Osteoblast (primary cell): ENCODE measurements around the gene ZNF575. TPM values are rescaled to one million over a fixed set of nuclear protein-coding genes. Genes with fewer than 3 reads are reported as not detected.
A peak's percentile ranks its signal among the peaks of the same experiment; 100 is the strongest.

Experiments
- DNase-seq: peaks from one replicate; pipeline ENCODE4 v3.0.0; 2011; ENCODE audit warnings: low spot score, mixed read lengths; ENCODE audit not compliant: insufficient read length; ENCODE audit errors: missing footprints
- H2AFZ ChIP-seq: 2 replicates; pipeline ENCODE4 v1.6.0; 2011; ENCODE audit warnings: mild to moderate bottlenecking, low read length
- H3K27ac ChIP-seq: 2 replicates; pipeline ENCODE4 v1.5.1; 2011; ENCODE audit warnings: mild to moderate bottlenecking, low read depth, low read length, moderate library complexity
- H3K27me3 ChIP-seq: 2 replicates; pipeline ENCODE4 v1.6.0; 2012; ENCODE audit warnings: mild to moderate bottlenecking, control low read depth, inconsistent platforms, low read length, moderate library complexity; ENCODE audit not compliant: insufficient read depth
- H3K36me3 ChIP-seq: 2 replicates; pipeline ENCODE4 v1.5.1; 2011; ENCODE audit warnings: mild to moderate bottlenecking, low read length, control low read depth, moderate library complexity; ENCODE audit not compliant: insufficient read depth
- H3K4me1 ChIP-seq: 2 replicates; pipeline ENCODE4 v1.5.1; 2011; ENCODE audit warnings: mild to moderate bottlenecking, low read length, control low read depth, moderate library complexity; ENCODE audit not compliant: insufficient read depth
- H3K4me2 ChIP-seq: 2 replicates; pipeline ENCODE4 v1.6.0; 2011; ENCODE audit warnings: mild to moderate bottlenecking, low read length; ENCODE audit not compliant: insufficient read depth
- H3K4me3 ChIP-seq: fragments of 200-600 bp; sonication (generic); 3 replicates; pipeline ENCODE4 v1.5.1; 2012; ENCODE audit warnings: mild to moderate bottlenecking, low read length, inconsistent platforms; ENCODE audit not compliant: insufficient read depth
- H3K79me2 ChIP-seq: 2 replicates; pipeline ENCODE4 v1.6.0; 2012; ENCODE audit warnings: mild to moderate bottlenecking, low read length, control low read depth, inconsistent platforms; ENCODE audit not compliant: insufficient read depth
- H3K9me3 ChIP-seq: 2 replicates; pipeline ENCODE4 v1.5.1; 2011; ENCODE audit warnings: low read depth, low read length, control low read depth
- H4K20me1 ChIP-seq: 2 replicates; pipeline ENCODE4 v1.6.0; 2012; ENCODE audit warnings: mild to moderate bottlenecking, low read length, control low read depth; ENCODE audit not compliant: insufficient read depth
- total RNA-seq: library from RNA; depleted of rRNA; stranded (reverse); fragments of >200 nt; gene quantifications from 2 replicates; pipeline ENCODE4 v1.2.3, GENCODE V29; 2012
- TF ChIP-seq, protein P1 (sequence below): IDR thresholded peaks from 2 replicates; pipeline ENCODE4 v1.5.1; 2011; ENCODE audit warnings: mild to moderate bottlenecking, low read depth, low read length, moderate library complexity; ENCODE audit errors: extremely low read depth

The ZNF575 gene
- total RNA-seq, 1 donor, result 0.72 TPM

DNA sequence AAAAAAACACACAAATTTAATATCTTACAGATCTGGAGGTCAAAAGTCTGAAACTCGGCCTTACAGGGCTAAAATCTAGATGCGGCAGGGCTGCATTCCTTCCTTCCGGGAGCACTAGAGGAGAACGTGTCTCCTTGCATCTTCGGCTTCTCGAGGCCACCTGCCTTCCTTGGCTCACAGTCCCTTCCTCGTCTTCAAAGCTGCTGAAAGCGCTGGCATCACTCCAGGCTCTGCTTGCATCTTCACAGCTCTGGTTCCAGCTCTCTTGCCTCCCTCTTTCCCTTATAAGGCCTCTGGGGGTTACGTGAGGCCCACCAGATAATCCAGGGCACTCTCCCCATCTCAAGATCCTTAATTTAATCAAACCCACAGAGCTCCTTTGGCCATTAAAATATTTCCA, 31.8 kb downstream of the ZNF575 start:
- Histone ChIP-seq H3K36me3 (peaks cover 2% of the 10 kb centered on the region), H3K4me1 (peaks cover 25% of the 10 kb centered on the region), H3K4me3 (no peak overlapping the region), H2AFZ (no peak overlapping the region), H3K27ac (no peak overlapping the region), H4K20me1 (peaks cover 2% of the 10 kb centered on the region), H3K4me2 (no peak overlapping the region), H3K27me3 (no peaks in the 10 kb centered on the region), H3K79me2 (peaks cover 41% of the 10 kb centered on the region), H3K9me3 (no peaks in the 10 kb centered on the region)
- TF ChIP-seq, protein P1, sequence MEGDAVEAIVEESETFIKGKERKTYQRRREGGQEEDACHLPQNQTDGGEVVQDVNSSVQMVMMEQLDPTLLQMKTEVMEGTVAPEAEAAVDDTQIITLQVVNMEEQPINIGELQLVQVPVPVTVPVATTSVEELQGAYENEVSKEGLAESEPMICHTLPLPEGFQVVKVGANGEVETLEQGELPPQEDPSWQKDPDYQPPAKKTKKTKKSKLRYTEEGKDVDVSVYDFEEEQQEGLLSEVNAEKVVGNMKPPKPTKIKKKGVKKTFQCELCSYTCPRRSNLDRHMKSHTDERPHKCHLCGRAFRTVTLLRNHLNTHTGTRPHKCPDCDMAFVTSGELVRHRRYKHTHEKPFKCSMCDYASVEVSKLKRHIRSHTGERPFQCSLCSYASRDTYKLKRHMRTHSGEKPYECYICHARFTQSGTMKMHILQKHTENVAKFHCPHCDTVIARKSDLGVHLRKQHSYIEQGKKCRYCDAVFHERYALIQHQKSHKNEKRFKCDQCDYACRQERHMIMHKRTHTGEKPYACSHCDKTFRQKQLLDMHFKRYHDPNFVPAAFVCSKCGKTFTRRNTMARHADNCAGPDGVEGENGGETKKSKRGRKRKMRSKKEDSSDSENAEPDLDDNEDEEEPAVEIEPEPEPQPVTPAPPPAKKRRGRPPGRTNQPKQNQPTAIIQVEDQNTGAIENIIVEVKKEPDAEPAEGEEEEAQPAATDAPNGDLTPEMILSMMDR, result no peak
- DNase-seq, result no peak

DNA sequence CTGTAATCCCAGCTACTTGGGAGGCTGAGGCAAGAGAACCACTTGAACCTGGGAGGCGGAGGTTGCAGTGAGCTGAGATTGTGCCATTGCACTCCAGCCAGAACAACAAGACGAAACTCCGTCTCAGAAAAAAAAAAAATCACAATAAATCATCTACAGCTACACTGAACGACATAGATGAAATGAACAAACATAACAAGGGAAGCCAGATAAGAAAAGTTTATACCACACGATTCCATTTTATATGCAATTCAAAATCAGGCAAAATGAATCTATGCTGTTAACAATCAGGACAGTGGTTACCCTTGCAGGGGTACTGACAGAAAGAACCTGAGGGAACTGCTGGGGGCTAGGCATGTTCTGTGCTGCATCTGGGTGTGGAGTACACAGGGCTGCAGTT, 36.7 kb downstream of the ZNF575 start:
- H3K27ac ChIP-seq, result no peak overlapping the region
- H3K79me2 ChIP-seq, result peaks cover 68% of the 10 kb centered on the region

DNA sequence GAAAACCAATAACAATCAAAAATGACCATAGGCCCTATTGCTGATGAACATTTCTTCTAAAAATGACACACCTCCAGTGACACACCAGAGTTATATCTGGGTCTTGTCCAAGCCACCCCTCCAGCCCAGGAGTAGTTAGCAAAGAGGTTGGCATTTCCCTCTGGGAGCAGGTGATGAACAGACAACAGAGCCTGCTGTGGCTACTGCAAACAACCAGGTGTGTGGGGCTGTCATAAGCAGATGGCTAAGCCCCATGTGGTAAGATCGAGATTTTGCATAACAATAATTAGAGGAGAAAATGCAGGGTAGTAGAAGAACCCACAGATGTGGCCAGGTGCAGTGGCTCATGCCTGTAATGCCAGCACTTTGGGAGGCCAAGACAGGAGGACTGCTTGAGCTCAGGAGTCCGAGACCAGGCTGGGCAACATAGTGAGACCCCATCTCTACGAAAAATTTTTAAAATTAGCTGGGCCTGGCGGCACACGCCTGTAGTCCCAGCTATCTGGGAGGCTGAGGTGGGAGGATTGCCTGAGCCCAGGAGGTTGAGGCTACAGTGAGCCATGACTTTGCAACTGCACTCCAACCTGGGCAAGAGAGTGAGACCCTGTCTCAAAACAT, 37.3 kb downstream of the ZNF575 start:
- H3K4me2 ChIP-seq, result no peak overlapping the region
- peaks cover 18% of the 10 kb centered on the region for H3K4me1 ChIP-seq
- peaks cover 4% of the 10 kb centered on the region for H4K20me1 ChIP-seq
- peak; percentile 48 for DNase-seq
- H3K27ac ChIP-seq, result no peak overlapping the region
- no peak overlapping the region for H2AFZ ChIP-seq
- no peaks in the 10 kb centered on the region for H3K27me3 ChIP-seq
- H3K36me3 ChIP-seq, result peaks cover 3% of the 10 kb centered on the region
- TF ChIP-seq, protein P1, result no peak
- no peak overlapping the region for H3K4me3 ChIP-seq
- peaks cover 68% of the 10 kb centered on the region for H3K79me2 ChIP-seq
- H3K9me3 ChIP-seq, result no peaks in the 10 kb centered on the region

More for the DNA sequence above, 36.7 kb downstream of the ZNF575 start:
- Histone ChIP-seq H3K4me3 (no peak overlapping the region), H3K36me3 (peaks cover 3% of the 10 kb centered on the region), H3K4me2 (no peak overlapping the region), H4K20me1 (peaks cover 4% of the 10 kb centered on the region), H2AFZ (no peak overlapping the region), H3K9me3 (no peaks in the 10 kb centered on the region), H3K4me1 (peaks cover 15% of the 10 kb centered on the region), H3K27me3 (no peaks in the 10 kb centered on the region)
- TF ChIP-seq, protein P1, result no peak
- DNase-seq, result peak; percentile 57

DNA sequence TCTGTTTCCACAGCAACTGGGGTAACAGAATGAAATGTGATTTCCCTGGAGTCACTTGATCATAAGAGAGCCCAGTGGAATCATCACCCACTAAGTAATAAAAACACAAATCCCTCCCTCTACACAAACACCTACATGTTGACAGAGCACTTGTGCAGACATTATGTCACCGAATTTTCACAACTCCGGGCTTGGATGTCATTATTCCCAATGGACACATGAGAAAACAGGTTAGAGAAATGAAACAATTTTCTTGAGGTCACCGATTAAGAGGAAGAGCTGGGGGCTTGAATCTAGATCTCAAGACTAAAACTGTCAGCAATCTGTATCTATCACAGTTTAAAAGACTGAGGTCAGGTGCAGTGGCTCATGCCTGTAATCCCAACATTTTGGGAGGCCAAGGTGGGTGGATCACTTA, 39.2 kb downstream of the ZNF575 start:
- Histone ChIP-seq H3K4me3 (no peak overlapping the region), H3K36me3 (peaks cover 3% of the 10 kb centered on the region), H3K4me1 (peaks cover 18% of the 10 kb centered on the region), H3K27ac (peak overlapping the region; percentile 58), H3K9me3 (no peaks in the 10 kb centered on the region), H3K4me2 (no peak overlapping the region), H3K79me2 (peaks cover 59% of the 10 kb centered on the region), H2AFZ (no peak overlapping the region), H3K27me3 (no peaks in the 10 kb centered on the region), H4K20me1 (peaks cover 4% of the 10 kb centered on the region)
- TF ChIP-seq, protein P1, result no peak
- DNase-seq, result peak; percentile 13
